IMR-90 (cell line): ENCODE measurements around the gene DOK4. TPM values are rescaled to one million over a fixed set of nuclear protein-coding genes. Genes with fewer than 3 reads are reported as not detected.

Experiments
- ATAC-seq: fragments of 200-7000 bp; cut with Tn5 transposase; 2 replicates; pipeline ENCODE4 v1.9.1; 2020; ENCODE audit warnings: low read depth, mild to moderate bottlenecking, moderate library complexity
- BruUV-seq: library from RNA; stranded (reverse); fragments of 400-500 nt; replicated peaks from 2 replicates; lab custom pipeline; 2021; lab: Mats Ljungman, UMichigan
- CTCF ChIA-PET: fragments of 300-600 bp; formaldehyde crosslinking; extraction: SDS; loops from one replicate; lab custom pipeline; 2021; ENCODE audit warnings: antibody characterized with exemption; lab: Yijun Ruan, JAX
- POLR2A ChIA-PET: fragments of 300-600 bp; sonication (Branson Sonifier 250); formaldehyde crosslinking; loops from one replicate; lab custom pipeline; 2022; ENCODE audit warnings: antibody characterized with exemption; ENCODE audit not compliant: unreplicated experiment; lab: Charles Lee
- DNase-seq: peaks from one replicate; pipeline ENCODE4 v3.0.0; 2013
- H2AFZ ChIP-seq: replicated peaks from 2 replicates; pipeline ENCODE3; 2013; ENCODE audit warnings: low read length, mild to moderate bottlenecking; ENCODE audit not compliant: poor library complexity
- H2AK5ac ChIP-seq: 2 replicates; pipeline ENCODE4 v1.6.1; 2013; ENCODE audit warnings: low read depth, low read length, inconsistent platforms
- H2AK9ac ChIP-seq: replicated peaks from 2 replicates; pipeline ENCODE3; 2013; ENCODE audit warnings: mild to moderate bottlenecking, low read depth, low read length, moderate library complexity; ENCODE audit not compliant: poor library complexity
- H2BK120ac ChIP-seq: 2 replicates; pipeline ENCODE4 v1.6.1; 2013; ENCODE audit warnings: low read depth, low read length, inconsistent platforms
- H2BK15ac ChIP-seq: 3 replicates; pipeline ENCODE4 v1.6.1; 2013; ENCODE audit warnings: low read depth, low read length, inconsistent platforms
- H2BK20ac ChIP-seq: 2 replicates; pipeline ENCODE4 v1.6.1; 2013; ENCODE audit warnings: low read depth, mild to moderate bottlenecking, inconsistent platforms, low read length, moderate library complexity
- H2BK5ac ChIP-seq: 2 replicates; pipeline ENCODE4 v1.6.1; 2013; ENCODE audit warnings: mild to moderate bottlenecking, low read depth, low read length, inconsistent platforms; ENCODE audit not compliant: poor library complexity, severe bottlenecking
- H3K14ac ChIP-seq: replicated peaks from 2 replicates; pipeline ENCODE4 v1.6.1; 2013; ENCODE audit warnings: low read depth, low read length, inconsistent platforms
- H3K18ac ChIP-seq: 2 replicates; pipeline ENCODE4 v1.6.1; 2013; ENCODE audit warnings: low read depth, low read length, control low read depth
- H3K23ac ChIP-seq: 2 replicates; pipeline ENCODE4 v1.6.1; 2013; ENCODE audit warnings: low read depth, low read length, inconsistent platforms
- H3K27ac ChIP-seq: 2 replicates; pipeline ENCODE4 v1.5.1; 2013; ENCODE audit warnings: mild to moderate bottlenecking, control low read depth, low read length; ENCODE audit not compliant: insufficient read depth
- H3K27me3 ChIP-seq: 2 replicates; pipeline ENCODE4 v1.6.1; 2013; ENCODE audit warnings: low read length; ENCODE audit not compliant: control insufficient read depth, insufficient read depth
- H3K36me3 ChIP-seq: 2 replicates; pipeline ENCODE4 v1.6.1; 2013; ENCODE audit warnings: low read length, mixed read lengths; ENCODE audit not compliant: control insufficient read depth, insufficient read depth
- H3K4ac ChIP-seq: 2 replicates; pipeline ENCODE4 v1.6.1; 2013; ENCODE audit warnings: low read depth, low read length, inconsistent platforms
- H3K4me1 ChIP-seq: 2 replicates; pipeline ENCODE4 v1.6.1; 2013; ENCODE audit warnings: low read length, mixed read lengths; ENCODE audit not compliant: control insufficient read depth, insufficient read depth
- H3K4me2 ChIP-seq: 2 replicates; pipeline ENCODE4 v1.6.1; 2013; ENCODE audit warnings: low read depth, mild to moderate bottlenecking, control low read depth, low read length, moderate library complexity
- H3K4me3 ChIP-seq: 2 replicates; pipeline ENCODE4 v1.5.1; 2013; ENCODE audit warnings: low read depth, mild to moderate bottlenecking, control low read depth, low read length, moderate library complexity; ENCODE audit not compliant: insufficient read depth
- H3K56ac ChIP-seq: 2 replicates; pipeline ENCODE4 v1.6.1; 2013; ENCODE audit warnings: low read length, inconsistent platforms; ENCODE audit not compliant: insufficient read depth; ENCODE audit errors: extremely low read depth
- H3K79me1 ChIP-seq, 2 experiments: 2 replicates each; pipeline ENCODE4 v1.6.1; 2013; ENCODE audit warnings: low read length in 2 of 2, inconsistent platforms in 1 of 2, low read depth in 1 of 2
- H3K9ac ChIP-seq: 2 replicates; pipeline ENCODE4 v1.6.1; 2013; ENCODE audit warnings: low read depth, low read length, control low read depth
- H3K9me1 ChIP-seq: 2 replicates; pipeline ENCODE4 v1.6.1; 2013; ENCODE audit warnings: low read length, inconsistent platforms; ENCODE audit not compliant: insufficient read depth
- H3K9me3 ChIP-seq: 2 replicates; pipeline ENCODE4 v1.6.1; 2013; ENCODE audit warnings: low read length; ENCODE audit not compliant: control insufficient read depth, insufficient read depth
- H4K20me1 ChIP-seq: 2 replicates; pipeline ENCODE4 v1.6.1; 2013; ENCODE audit warnings: low read length, inconsistent platforms; ENCODE audit not compliant: insufficient read depth
- H4K5ac ChIP-seq: 2 replicates; pipeline ENCODE4 v1.6.1; 2013; ENCODE audit warnings: mild to moderate bottlenecking, low read depth, low read length, control low read depth
- H4K8ac ChIP-seq, 2 experiments: 2 replicates each; pipeline ENCODE4 v1.6.1; 2013; ENCODE audit warnings: low read depth in 2 of 2, low read length in 2 of 2, control low read depth in 1 of 2, inconsistent platforms in 1 of 2
- H4K91ac ChIP-seq: 2 replicates; pipeline ENCODE4 v1.6.1; 2013; ENCODE audit warnings: low read depth, low read length, inconsistent platforms; ENCODE audit not compliant: insufficient read depth
- BHLHE40 ChIP-seq: fragments of 150-350 bp; IDR thresholded peaks from 2 replicates; pipeline ENCODE4 v1.6.1; 2016; ENCODE audit warnings: mild to moderate bottlenecking, low read depth, low read length
- CEBPB ChIP-seq: IDR thresholded peaks from 2 replicates; pipeline ENCODE4 v1.6.1; 2012; ENCODE audit warnings: low read depth, low read length, improper control_type of control experiment
- CHD1 ChIP-seq: IDR thresholded peaks from 2 replicates; pipeline ENCODE4 v1.6.1; 2012; ENCODE audit warnings: low read depth, low read length, improper control_type of control experiment
- FOS ChIP-seq: fragments of 150-350 bp; IDR thresholded peaks from 2 replicates; pipeline ENCODE4 v1.6.1; 2016; ENCODE audit warnings: low read depth, low read length
- MAFK ChIP-seq: IDR thresholded peaks from 2 replicates; pipeline ENCODE4 v1.6.1; 2012; ENCODE audit warnings: low read depth, low read length, improper control_type of control experiment
- MAZ ChIP-seq: IDR thresholded peaks from 2 replicates; pipeline ENCODE4 v1.6.1; 2012; ENCODE audit warnings: low read depth, mild to moderate bottlenecking, low read length, improper control_type of control experiment, moderate library complexity, borderline replicate concordance
- MXI1 ChIP-seq: IDR thresholded peaks from 2 replicates; pipeline ENCODE4 v1.6.1; 2012; ENCODE audit warnings: low read depth, mild to moderate bottlenecking, low read length, moderate library complexity, borderline replicate concordance
- NFE2L2 ChIP-seq: fragments of 150-350 bp; IDR thresholded peaks from 2 replicates; pipeline ENCODE4 v1.6.1; 2016; ENCODE audit warnings: low read depth, mild to moderate bottlenecking, low read length
- POLR2A ChIP-seq: IDR thresholded peaks from 2 replicates; pipeline ENCODE4 v1.6.1; 2012; ENCODE audit warnings: mild to moderate bottlenecking, low read depth, low read length
- RAD21 ChIP-seq: IDR thresholded peaks from 2 replicates; pipeline ENCODE4 v1.6.1; 2012; ENCODE audit warnings: low read length, improper control_type of control experiment
- RCOR1 ChIP-seq: IDR thresholded peaks from 2 replicates; pipeline ENCODE4 v1.6.1; 2012; ENCODE audit warnings: mild to moderate bottlenecking, low read length, improper control_type of control experiment; ENCODE audit not compliant: insufficient replicate concordance
- RFX5 ChIP-seq: IDR thresholded peaks from 2 replicates; pipeline ENCODE4 v1.8.0; 2012; ENCODE audit warnings: low read depth, mild to moderate bottlenecking, low read length, moderate library complexity
- WGBS, 2 experiments: methylation state at CpG; one replicate each; pipeline versions ENCODE4 v1.1.5 to v1.1.7; 2013; ENCODE audit warnings: missing lambda C conversion rate in 2 of 2; ENCODE audit not compliant: insufficient read length in 1 of 2; ENCODE audit errors: extremely low coverage in 2 of 2; 5-methylcytosine and 5-hydroxymethylcytosine counted together
- dilution Hi-C: fragments of 300-500 bp; cut with HindIII; formaldehyde crosslinking; loops from one replicate; pipeline ENCODE4 v1.14.3; 2018; ENCODE audit warnings: low sequenced_read_pairs; ENCODE audit not compliant: unreplicated experiment
- in situ Hi-C: fragments of 300-500 bp; cut with MboI; formaldehyde crosslinking; loops from 3 replicates; pipeline ENCODE4 v1.14.3; 2019; ENCODE audit warnings: low sequenced_read_pairs, inconsistent platforms, mixed read lengths
- intact Hi-C: fragments of 100-400 bp; cut with micrococcal nuclease; formaldehyde crosslinking; loops from 2 replicates; pipeline ENCODE4 v1.10.0; 2022
- polyA plus RNA-seq, 3 experiments: library from polyadenylated mRNA; depleted of rRNA; stranded (reverse); fragments of >200 nt; gene quantifications; 2 replicates each; pipeline ENCODE4 v1.2.3, GENCODE V29; 2012; ENCODE audit warnings: low replicate concordance in 1 of 3
- total RNA-seq: library from RNA; depleted of rRNA; stranded (reverse); fragments of >200 nt; gene quantifications from 2 replicates; pipeline ENCODE4 v1.2.3, GENCODE V29; 2012
- TF ChIP-seq, protein P1 (sequence below): fragments of 150-350 bp; IDR thresholded peaks from 2 replicates; pipeline ENCODE4 v1.6.1; 2017; ENCODE audit warnings: mild to moderate bottlenecking, antibody characterized with exemption, low read length, low read depth
- TF ChIP-seq, protein P2 (sequence below): conservative IDR thresholded peaks from 2 replicates; pipeline ENCODE4 v1.5.1; 2012; ENCODE audit warnings: mild to moderate bottlenecking, low read depth, low read length, improper control_type of control experiment
- TF ChIP-seq, protein P3 (sequence below): fragments of 150-350 bp; IDR thresholded peaks from 2 replicates; pipeline ENCODE4 v1.6.1; 2016; ENCODE audit warnings: low read depth, mild to moderate bottlenecking, low read length, moderate library complexity, borderline replicate concordance

DOK4 gene
- total and polyA plus RNA-seq, 2 of the 4 experiments (the other 2 are of a cell fraction), result 22.0 to 25.9 TPM

DNA sequence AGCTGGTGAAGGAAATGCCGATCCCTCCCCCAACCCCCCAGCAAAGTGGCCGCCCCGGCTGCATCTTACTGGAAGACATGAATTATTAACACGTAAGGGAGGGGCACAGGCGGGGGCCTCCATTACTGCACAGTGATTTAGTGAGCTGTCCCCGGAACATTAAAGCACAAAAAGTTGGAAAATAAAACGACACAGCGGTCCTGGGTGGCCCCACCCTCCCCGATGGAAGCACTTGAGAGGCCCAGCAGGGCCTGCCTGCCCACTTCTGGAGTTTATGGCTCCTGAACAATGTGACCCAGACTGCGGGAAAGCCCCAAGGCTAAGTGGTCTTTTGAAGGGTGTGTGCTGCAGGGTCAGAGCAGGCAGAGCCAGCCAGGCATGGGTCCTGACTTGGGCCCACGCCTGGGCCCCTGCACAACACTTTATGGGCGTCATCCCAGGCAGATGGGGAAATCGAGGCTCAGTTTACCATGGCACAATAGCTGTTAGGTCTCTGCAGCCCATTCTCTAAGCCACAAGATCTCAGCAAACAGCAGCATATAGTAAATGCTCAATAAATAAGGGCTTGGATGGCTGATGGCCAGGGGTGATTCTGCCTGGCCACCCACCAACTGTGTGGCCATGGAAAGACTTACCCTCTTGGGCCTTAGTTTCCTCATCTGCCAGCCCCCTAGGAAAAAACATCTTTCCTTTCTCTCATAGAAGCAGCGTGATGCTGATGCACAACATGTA, 27.2 kb upstream of the DOK4 start:
- Histone ChIP-seq H3K18ac (no peak overlapping the region), H3K4ac (no peak overlapping the region), H4K8ac (no peak overlapping the region), H3K9me3 (no peaks in the 10 kb centered on the region), H3K4me2 (no peak overlapping the region), H3K56ac (no peak overlapping the region), H3K27me3 (peaks cover 6% of the 10 kb centered on the region; the same call in 1 of the 2 replicates), H3K9ac (no peak overlapping the region), H2BK120ac (no peak overlapping the region), H3K36me3 (peaks cover 20% of the 10 kb centered on the region), H2BK15ac (no peak overlapping the region), H4K91ac (no peak overlapping the region), H2AFZ (peak overlapping the region; percentile 28), H3K23ac (no peak overlapping the region), H2BK20ac (no peak overlapping the region), H4K5ac (no peak overlapping the region), H3K9me1 (peaks cover 6% of the 10 kb centered on the region; the same call in 1 of the 2 replicates), H4K20me1 (no peaks in the 10 kb centered on the region), H3K79me1 (no peaks in the 10 kb centered on the region), H2AK5ac (no peak overlapping the region), H2BK5ac (no peak overlapping the region), H3K14ac (no peak overlapping the region), H3K4me1 (no peaks in the 10 kb centered on the region), H2AK9ac (no peak overlapping the region), H3K4me3 (no peak overlapping the region), H3K27ac (no peak overlapping the region)
- intact Hi-C loops (no loop called here), dilution Hi-C loops (no loop called here), in situ Hi-C loops (no loop called here)
- POLR2A ChIA-PET, result no interaction called here
- BruUV-seq, result no TSS peak
- CTCF ChIA-PET, result interaction anchor here (0.6 kb wide), 2 partner anchors 9 to 92 kb away, joined by 4 to 7 read pairs; no protein-coding TSS in a partner anchor
- no peak for DNase-seq
- WGBS, 2 experiments, result 71% methylated on average over 8 of the region's 14 CpGs; no CpG with 5 or more reads in 1 of the 2 experiments
- ATAC-seq, result no peak
- no peak for TF ChIP-seq RAD21
- TF ChIP-seq, protein P1, sequence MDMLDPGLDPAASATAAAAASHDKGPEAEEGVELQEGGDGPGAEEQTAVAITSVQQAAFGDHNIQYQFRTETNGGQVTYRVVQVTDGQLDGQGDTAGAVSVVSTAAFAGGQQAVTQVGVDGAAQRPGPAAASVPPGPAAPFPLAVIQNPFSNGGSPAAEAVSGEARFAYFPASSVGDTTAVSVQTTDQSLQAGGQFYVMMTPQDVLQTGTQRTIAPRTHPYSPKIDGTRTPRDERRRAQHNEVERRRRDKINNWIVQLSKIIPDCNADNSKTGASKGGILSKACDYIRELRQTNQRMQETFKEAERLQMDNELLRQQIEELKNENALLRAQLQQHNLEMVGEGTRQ, result no peak
- TF ChIP-seq CHD1, result no peak
- TF ChIP-seq NFE2L2, result no peak
- no peak for TF ChIP-seq CEBPB
- TF ChIP-seq RCOR1, result no peak
- TF ChIP-seq RFX5, result no peak
- no peak for TF ChIP-seq POLR2A
- no peak for TF ChIP-seq MAFK
- TF ChIP-seq, protein P2, sequence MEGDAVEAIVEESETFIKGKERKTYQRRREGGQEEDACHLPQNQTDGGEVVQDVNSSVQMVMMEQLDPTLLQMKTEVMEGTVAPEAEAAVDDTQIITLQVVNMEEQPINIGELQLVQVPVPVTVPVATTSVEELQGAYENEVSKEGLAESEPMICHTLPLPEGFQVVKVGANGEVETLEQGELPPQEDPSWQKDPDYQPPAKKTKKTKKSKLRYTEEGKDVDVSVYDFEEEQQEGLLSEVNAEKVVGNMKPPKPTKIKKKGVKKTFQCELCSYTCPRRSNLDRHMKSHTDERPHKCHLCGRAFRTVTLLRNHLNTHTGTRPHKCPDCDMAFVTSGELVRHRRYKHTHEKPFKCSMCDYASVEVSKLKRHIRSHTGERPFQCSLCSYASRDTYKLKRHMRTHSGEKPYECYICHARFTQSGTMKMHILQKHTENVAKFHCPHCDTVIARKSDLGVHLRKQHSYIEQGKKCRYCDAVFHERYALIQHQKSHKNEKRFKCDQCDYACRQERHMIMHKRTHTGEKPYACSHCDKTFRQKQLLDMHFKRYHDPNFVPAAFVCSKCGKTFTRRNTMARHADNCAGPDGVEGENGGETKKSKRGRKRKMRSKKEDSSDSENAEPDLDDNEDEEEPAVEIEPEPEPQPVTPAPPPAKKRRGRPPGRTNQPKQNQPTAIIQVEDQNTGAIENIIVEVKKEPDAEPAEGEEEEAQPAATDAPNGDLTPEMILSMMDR, result no peak
- TF ChIP-seq MXI1, result no peak
- TF ChIP-seq BHLHE40, result no peak
- TF ChIP-seq FOS, result no peak
- TF ChIP-seq, protein P3, sequence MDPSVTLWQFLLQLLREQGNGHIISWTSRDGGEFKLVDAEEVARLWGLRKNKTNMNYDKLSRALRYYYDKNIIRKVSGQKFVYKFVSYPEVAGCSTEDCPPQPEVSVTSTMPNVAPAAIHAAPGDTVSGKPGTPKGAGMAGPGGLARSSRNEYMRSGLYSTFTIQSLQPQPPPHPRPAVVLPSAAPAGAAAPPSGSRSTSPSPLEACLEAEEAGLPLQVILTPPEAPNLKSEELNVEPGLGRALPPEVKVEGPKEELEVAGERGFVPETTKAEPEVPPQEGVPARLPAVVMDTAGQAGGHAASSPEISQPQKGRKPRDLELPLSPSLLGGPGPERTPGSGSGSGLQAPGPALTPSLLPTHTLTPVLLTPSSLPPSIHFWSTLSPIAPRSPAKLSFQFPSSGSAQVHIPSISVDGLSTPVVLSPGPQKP, result no peak
- no peak for TF ChIP-seq MAZ
